ENCODE results near the gene PLCB4. TPM values are rescaled to one million over a fixed set of nuclear protein-coding genes. Genes with fewer than 3 reads are reported as not detected.
A peak's percentile ranks its signal among the peaks of the same experiment; 100 is the strongest.

PLCB4 gene
- total RNA-seq, 4 donors from 2014 or later = 30.7 to 61.8 (median 47.6) TPM

DNA sequence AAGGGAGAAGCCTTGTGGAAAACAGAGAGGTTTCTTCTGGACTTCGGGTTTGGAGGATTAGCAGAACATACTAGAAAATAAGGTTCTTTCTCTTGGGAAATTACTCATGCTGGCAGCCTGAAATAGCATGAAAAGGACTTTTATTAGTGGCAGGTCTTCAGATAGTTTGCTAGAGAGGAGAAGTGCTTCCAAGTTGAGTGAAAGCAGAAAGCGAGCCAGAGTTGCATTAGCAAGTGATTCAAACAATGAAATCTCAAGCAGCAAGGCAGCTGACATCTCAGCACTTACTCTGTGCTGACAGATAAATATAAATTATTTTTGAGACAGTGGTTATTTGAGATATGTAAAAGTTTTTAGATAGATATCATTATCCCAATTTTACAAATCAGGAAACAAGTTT lies 91.9 kb downstream of the PLCB4 start:
- 31% methylated on average over 2 of the region's 2 CpGs for WGBS
- peak overlapping the region in 1 of 4 donors; percentile 3 for H3K4me3 ChIP-seq
- no peaks in the 10 kb centered on the region for H3K27me3 ChIP-seq
- H3K9me3 ChIP-seq = no peaks in the 10 kb centered on the region
- intact Hi-C loops (cut with DNase I) = no loop called here
- no peak for DNase-seq (ENCODE audit: extremely low spot score)
- peak overlapping the region in 1 of 4 donors; percentile 36 for H3K27ac ChIP-seq (replicated peaks in 1 of 4)
- no peak for TF ChIP-seq POLR2A (IDR thresholded peaks at IDR 0.05; ENCODE audit: low read depth)
- no peak for TF ChIP-seq EP300 (IDR thresholded peaks at IDR 0.05)
- TF ChIP-seq POLR2AphosphoS5 (IDR thresholded peaks at IDR 0.05) = no peak
- TF ChIP-seq, protein P1, sequence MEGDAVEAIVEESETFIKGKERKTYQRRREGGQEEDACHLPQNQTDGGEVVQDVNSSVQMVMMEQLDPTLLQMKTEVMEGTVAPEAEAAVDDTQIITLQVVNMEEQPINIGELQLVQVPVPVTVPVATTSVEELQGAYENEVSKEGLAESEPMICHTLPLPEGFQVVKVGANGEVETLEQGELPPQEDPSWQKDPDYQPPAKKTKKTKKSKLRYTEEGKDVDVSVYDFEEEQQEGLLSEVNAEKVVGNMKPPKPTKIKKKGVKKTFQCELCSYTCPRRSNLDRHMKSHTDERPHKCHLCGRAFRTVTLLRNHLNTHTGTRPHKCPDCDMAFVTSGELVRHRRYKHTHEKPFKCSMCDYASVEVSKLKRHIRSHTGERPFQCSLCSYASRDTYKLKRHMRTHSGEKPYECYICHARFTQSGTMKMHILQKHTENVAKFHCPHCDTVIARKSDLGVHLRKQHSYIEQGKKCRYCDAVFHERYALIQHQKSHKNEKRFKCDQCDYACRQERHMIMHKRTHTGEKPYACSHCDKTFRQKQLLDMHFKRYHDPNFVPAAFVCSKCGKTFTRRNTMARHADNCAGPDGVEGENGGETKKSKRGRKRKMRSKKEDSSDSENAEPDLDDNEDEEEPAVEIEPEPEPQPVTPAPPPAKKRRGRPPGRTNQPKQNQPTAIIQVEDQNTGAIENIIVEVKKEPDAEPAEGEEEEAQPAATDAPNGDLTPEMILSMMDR (IDR thresholded peaks at IDR 0.05) = no peak
- H3K36me3 ChIP-seq = no peaks in the 10 kb centered on the region
- peaks cover 15 to 22% (median 19%) of the 10 kb centered on the region in 4 donors for H3K4me1 ChIP-seq

DNA sequence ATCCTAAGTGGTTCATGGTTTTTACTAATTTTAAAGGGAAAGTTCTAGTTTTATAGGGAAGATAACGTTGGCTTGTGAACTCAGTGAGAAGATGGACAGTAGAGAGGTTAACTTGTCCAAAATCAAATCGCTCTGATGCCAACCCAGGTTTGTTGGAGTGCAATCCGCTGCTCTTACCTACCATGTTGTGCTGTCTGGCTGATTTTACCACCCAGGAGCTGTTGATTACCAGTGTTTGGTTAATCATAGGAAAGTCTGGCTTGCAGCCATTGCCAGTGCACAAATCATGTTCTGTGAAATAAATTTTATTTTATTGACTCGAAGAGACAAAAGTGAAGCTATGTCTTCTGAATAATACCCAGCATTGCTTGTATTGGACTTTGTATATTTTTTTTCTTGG lies 92.4 kb downstream of the PLCB4 start:
- Histone ChIP-seq H3K27me3 (no peaks in the 10 kb centered on the region), H3K9me3 (no peaks in the 10 kb centered on the region), H3K4me1 (peaks cover 15 to 25% (median 20%) of the 10 kb centered on the region in 4 donors), H3K36me3 (no peaks in the 10 kb centered on the region), H3K27ac (replicated peaks in 1 of 4) (peak overlapping the region in 1 of 4 donors; percentile 36), H3K4me3 (no peak overlapping the region)
- TF ChIP-seq EP300 (IDR thresholded peaks at IDR 0.05) = no peak
- TF ChIP-seq, protein P1 (IDR thresholded peaks at IDR 0.05) = no peak
- no peak for TF ChIP-seq POLR2A (IDR thresholded peaks at IDR 0.05; ENCODE audit: low read depth)
- TF ChIP-seq POLR2AphosphoS5 (IDR thresholded peaks at IDR 0.05) = no peak
- no peak for DNase-seq (ENCODE audit: extremely low spot score)
- intact Hi-C loops (cut with DNase I) = no loop called here
- 64% methylated on average over 4 of the region's 4 CpGs for WGBS

GRCh38 chr20:9163251-9163650 lies 94.4 kb downstream of the PLCB4 start:
- Histone ChIP-seq H3K27me3 (no peaks in the 10 kb centered on the region), H3K9me3 (no peaks in the 10 kb centered on the region), H3K4me1 (peaks cover 15 to 28% (median 17%) of the 10 kb centered on the region in 4 donors), H3K4me3 (no peak overlapping the region), H3K27ac (replicated peaks in 1 of 4) (no peak overlapping the region), H3K36me3 (no peaks in the 10 kb centered on the region)
- intact Hi-C loops (cut with DNase I) = no loop called here
- TF ChIP-seq POLR2AphosphoS5 (IDR thresholded peaks at IDR 0.05) = no peak
- TF ChIP-seq EP300 (IDR thresholded peaks at IDR 0.05) = no peak
- TF ChIP-seq, protein P1 (IDR thresholded peaks at IDR 0.05) = no peak
- TF ChIP-seq POLR2A (IDR thresholded peaks at IDR 0.05; ENCODE audit: low read depth) = no peak
- WGBS = 70% methylated on average over 3 of the region's 3 CpGs
- DNase-seq (ENCODE audit: extremely low spot score) = no peak

GRCh38 chr20:9163995-9164394 lies 95.1 kb downstream of the PLCB4 start:
- H3K27ac ChIP-seq (replicated peaks in 1 of 4) = no peak overlapping the region
- H3K4me3 ChIP-seq = no peak overlapping the region
- 75% methylated on average over 1 of the region's 1 CpG for WGBS
- intact Hi-C loops (cut with DNase I) = no loop called here
- no peak for TF ChIP-seq EP300 (IDR thresholded peaks at IDR 0.05)
- TF ChIP-seq, protein P1 (IDR thresholded peaks at IDR 0.05) = no peak
- no peak for TF ChIP-seq POLR2A (IDR thresholded peaks at IDR 0.05; ENCODE audit: low read depth)
- no peak for TF ChIP-seq POLR2AphosphoS5 (IDR thresholded peaks at IDR 0.05)
- DNase-seq (ENCODE audit: extremely low spot score) = no peak
- no peaks in the 10 kb centered on the region for H3K27me3 ChIP-seq
- no peaks in the 10 kb centered on the region for H3K36me3 ChIP-seq
- peaks cover 15 to 28% (median 17%) of the 10 kb centered on the region in 4 donors for H3K4me1 ChIP-seq
- no peaks in the 10 kb centered on the region for H3K9me3 ChIP-seq

DNA sequence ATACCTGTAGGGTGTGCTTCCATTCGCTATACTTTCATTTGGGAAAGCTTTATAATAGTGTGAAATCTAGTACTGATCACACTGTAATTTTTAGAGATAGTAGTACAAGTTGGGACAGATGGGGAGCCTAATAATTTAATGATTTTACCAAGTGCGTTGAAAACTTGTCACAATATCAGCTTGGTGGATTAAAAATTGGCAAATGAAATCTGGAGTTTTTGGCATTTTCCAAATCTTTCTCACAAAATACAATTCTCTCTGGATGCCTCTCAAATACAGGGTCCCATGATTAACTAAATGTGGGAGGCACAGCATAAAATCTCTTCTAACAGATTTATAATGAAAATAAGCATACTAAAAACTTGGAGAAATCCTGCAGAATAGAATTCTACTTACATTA lies 96.4 kb downstream of the PLCB4 start:
- no peaks in the 10 kb centered on the region for H3K36me3 ChIP-seq
- peaks cover 11 to 20% (median 13%) of the 10 kb centered on the region in 4 donors for H3K4me1 ChIP-seq
- H3K27ac ChIP-seq (replicated peaks in 1 of 4) = no peak overlapping the region
- H3K27me3 ChIP-seq = no peaks in the 10 kb centered on the region
- WGBS = 92% methylated on average over 2 of the region's 2 CpGs
- TF ChIP-seq POLR2AphosphoS5 (IDR thresholded peaks at IDR 0.05) (no peak), POLR2A (IDR thresholded peaks at IDR 0.05; ENCODE audit: low read depth) (no peak), EP300 (IDR thresholded peaks at IDR 0.05) (no peak)
- TF ChIP-seq, protein P1 (IDR thresholded peaks at IDR 0.05) = no peak
- H3K9me3 ChIP-seq = no peaks in the 10 kb centered on the region
- intact Hi-C loops (cut with DNase I) = no loop called here
- no peak for DNase-seq (ENCODE audit: extremely low spot score)
- H3K4me3 ChIP-seq = no peak overlapping the region
